ENCODE data around the gene CLIC1. TPM values are rescaled to one million over a fixed set of nuclear protein-coding genes. Genes with fewer than 3 reads are reported as not detected.

The CLIC1 gene
- total RNA-seq, 1 experiment from 2014 or later = 374 TPM

DNA sequence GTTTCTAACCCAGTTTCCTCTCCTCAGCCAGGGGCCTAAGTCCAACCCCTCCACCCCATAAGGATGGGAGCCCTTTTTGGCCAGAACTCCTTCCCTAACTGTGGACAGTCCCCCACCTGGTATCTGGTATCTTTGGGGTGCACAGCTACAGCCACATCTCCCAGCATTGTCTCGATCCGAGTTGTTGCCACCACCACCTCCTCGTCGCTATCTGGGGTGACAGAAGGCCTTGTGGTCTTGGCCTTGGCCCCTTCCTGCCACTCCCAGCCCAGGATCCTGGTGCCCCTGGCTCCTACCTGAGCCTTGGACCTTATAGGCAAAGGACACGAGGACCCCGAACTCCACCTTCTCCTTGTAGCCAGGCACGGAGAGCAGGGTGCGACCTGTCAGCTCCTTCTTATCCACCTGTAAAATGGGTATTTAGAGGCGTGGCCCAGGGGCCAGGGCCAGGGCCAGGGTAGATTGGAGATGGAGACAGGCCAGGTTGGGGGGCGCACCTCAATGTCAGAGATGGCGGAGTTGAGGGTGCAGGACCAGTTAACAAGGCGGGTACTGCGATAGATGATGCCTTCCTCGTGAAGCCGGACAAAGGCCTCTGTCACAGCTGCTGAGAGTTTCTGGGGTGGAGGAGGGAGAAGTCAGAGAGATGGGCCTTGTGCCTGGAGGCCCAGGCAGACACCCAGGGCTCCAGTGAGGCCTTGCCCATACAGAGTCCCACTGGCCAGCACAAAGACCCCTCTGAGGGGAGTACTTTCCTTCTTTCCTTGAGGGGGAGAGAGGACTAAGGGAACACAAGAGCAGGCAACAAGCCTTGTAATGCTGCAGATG is 48.0 kb upstream of the CLIC1 start:
- Mint-ChIP-seq H3K4me3 (ENCODE audit: unreplicated experiment) (no peak overlapping the region), H3K4me1 (ENCODE audit: low read depth, unreplicated experiment) (no peaks in the 10 kb centered on the region), H3K36me3 (ENCODE audit: insufficient read depth, unreplicated experiment) (peaks cover 68% of the 10 kb centered on the region), H3K9me3 (ENCODE audit: unreplicated experiment) (no peaks in the 10 kb centered on the region), H3K27me3 (ENCODE audit: insufficient read depth, unreplicated experiment) (no peaks in the 10 kb centered on the region), H3K27ac (ENCODE audit: unreplicated experiment) (no peak overlapping the region)
- CTCF ChIA-PET = interaction anchor here (0.5 kb wide), 1 partner anchor 45 kb away, joined by 4 read pairs; no protein-coding TSS in a partner anchor
- no TSS peak for BruUV-seq (replicated peaks)
- no peaks in the 10 kb centered on the region for H3K27me3 ChIP-seq (replicated peaks; ENCODE audit: control insufficient read depth, insufficient read depth, low read length)
- no peaks in the 10 kb centered on the region for H3K9me3 ChIP-seq
- TF ChIP-seq, protein P1, sequence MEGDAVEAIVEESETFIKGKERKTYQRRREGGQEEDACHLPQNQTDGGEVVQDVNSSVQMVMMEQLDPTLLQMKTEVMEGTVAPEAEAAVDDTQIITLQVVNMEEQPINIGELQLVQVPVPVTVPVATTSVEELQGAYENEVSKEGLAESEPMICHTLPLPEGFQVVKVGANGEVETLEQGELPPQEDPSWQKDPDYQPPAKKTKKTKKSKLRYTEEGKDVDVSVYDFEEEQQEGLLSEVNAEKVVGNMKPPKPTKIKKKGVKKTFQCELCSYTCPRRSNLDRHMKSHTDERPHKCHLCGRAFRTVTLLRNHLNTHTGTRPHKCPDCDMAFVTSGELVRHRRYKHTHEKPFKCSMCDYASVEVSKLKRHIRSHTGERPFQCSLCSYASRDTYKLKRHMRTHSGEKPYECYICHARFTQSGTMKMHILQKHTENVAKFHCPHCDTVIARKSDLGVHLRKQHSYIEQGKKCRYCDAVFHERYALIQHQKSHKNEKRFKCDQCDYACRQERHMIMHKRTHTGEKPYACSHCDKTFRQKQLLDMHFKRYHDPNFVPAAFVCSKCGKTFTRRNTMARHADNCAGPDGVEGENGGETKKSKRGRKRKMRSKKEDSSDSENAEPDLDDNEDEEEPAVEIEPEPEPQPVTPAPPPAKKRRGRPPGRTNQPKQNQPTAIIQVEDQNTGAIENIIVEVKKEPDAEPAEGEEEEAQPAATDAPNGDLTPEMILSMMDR (IDR thresholded peaks at IDR 0.05; ENCODE audit: insufficient read depth in 1 of 2, low read depth in 1 of 2, low read length in 1 of 2, severe bottlenecking in 1 of 2, unreplicated experiment in 1 of 2) = no peak
- POLR2A ChIA-PET = no interaction called here
- DNase-seq = no peak
- intact Hi-C loops (cut with micrococcal nuclease; ENCODE audit: unreplicated experiment) = no loop called here
- no peak overlapping the region for H3K4me3 ChIP-seq (ENCODE audit: low read depth, low read length)
- no peaks in the 10 kb centered on the region for H3K4me1 ChIP-seq
- no peaks in the 10 kb centered on the region for H3K36me3 ChIP-seq (ENCODE audit: control insufficient read depth, insufficient read depth, low read length)

- CTCF ChIA-PET = no interaction called here
- Histone ChIP-seq H3K36me3 (ENCODE audit: control insufficient read depth, insufficient read depth, low read length) (no peaks in the 10 kb centered on the region), H3K4me3 (ENCODE audit: low read depth, low read length) (no peak overlapping the region), H3K4me1 (peaks cover 5% of the 10 kb centered on the region), H3K9me3 (no peaks in the 10 kb centered on the region), H3K27me3 (replicated peaks; ENCODE audit: control insufficient read depth, insufficient read depth, low read length) (no peaks in the 10 kb centered on the region)
- intact Hi-C loops (cut with micrococcal nuclease; ENCODE audit: unreplicated experiment) = no loop called here
- Mint-ChIP-seq H3K9me3 (ENCODE audit: unreplicated experiment) (no peaks in the 10 kb centered on the region), H3K4me1 (ENCODE audit: low read depth, unreplicated experiment) (no peaks in the 10 kb centered on the region), H3K27ac (ENCODE audit: unreplicated experiment) (no peak overlapping the region), H3K4me3 (ENCODE audit: unreplicated experiment) (no peak overlapping the region), H3K36me3 (ENCODE audit: insufficient read depth, unreplicated experiment) (peaks cover 60% of the 10 kb centered on the region), H3K27me3 (ENCODE audit: insufficient read depth, unreplicated experiment) (no peaks in the 10 kb centered on the region)
- POLR2A ChIA-PET = no interaction called here
- TSS peak; percentile 23 for BruUV-seq (replicated peaks)
- TF ChIP-seq, protein P1 (IDR thresholded peaks at IDR 0.05; ENCODE audit: insufficient read depth in 1 of 2, low read depth in 1 of 2, low read length in 1 of 2, severe bottlenecking in 1 of 2, unreplicated experiment in 1 of 2) = no peak
- no peak for DNase-seq
These were observed 46.0 kb upstream of the CLIC1 start for GRCh38 chr6:31782126-31782855.

DNA sequence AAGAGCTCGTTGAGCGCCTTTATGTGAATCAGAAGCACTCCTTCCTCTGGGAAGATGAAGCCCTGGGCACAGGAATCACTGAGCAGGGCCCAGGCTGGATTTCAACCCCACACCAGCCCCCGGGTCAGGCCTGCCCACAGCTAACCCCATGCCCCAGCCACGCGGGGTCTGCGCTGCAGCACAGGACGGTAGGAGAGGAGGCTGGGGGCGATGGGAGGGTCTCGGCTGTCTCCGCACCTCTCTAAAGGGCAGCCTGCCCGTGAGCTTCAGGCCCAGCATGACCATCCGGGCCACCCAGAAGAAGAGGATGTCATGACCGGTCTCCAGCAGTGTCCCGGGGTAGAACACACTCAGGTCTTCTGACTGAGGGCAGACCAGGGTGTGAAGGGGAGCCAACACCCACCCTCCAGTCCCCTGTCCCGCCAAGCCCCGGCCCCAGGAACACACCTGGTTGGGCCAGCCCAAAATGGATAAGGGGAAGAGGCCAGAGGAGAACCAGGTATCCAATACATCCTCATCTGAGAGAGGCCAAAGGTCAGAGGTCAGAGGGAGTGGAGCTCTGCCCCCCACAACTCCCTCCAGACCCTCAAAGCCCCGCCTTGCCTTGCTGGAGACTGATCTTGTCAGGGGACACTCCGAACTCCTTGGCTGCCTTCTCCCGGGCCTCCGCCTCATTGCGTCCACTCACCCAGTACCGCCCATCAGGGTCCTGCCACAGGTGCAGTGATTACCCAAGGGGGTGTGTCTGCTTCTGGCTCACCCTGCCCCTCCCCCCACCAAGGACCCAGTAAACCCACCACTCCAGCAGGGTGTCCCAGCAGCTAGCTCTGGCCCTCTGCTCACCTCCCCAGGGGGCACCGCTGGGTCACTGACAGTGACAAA is 45.2 kb upstream of the CLIC1 start:
- H3K36me3 Mint-ChIP-seq (ENCODE audit: insufficient read depth, unreplicated experiment) = peaks cover 56% of the 10 kb centered on the region
- intact Hi-C loops (cut with micrococcal nuclease; ENCODE audit: unreplicated experiment) = no loop called here
- ChIA-PET POLR2A (interaction anchor here (0.6 kb wide), 1 partner anchor 158 kb away, joined by 4 read pairs; no protein-coding TSS in a partner anchor), CTCF (no interaction called here)
- TF ChIP-seq, protein P1 (IDR thresholded peaks at IDR 0.05; ENCODE audit: insufficient read depth in 1 of 2, low read depth in 1 of 2, low read length in 1 of 2, severe bottlenecking in 1 of 2, unreplicated experiment in 1 of 2) = no peak
- peaks cover 1% of the 10 kb centered on the region for H3K4me1 Mint-ChIP-seq (ENCODE audit: low read depth, unreplicated experiment)
- H3K9me3 ChIP-seq = no peaks in the 10 kb centered on the region
- H3K4me3 ChIP-seq (ENCODE audit: low read depth, low read length) = no peak overlapping the region
- H3K27me3 ChIP-seq (replicated peaks; ENCODE audit: control insufficient read depth, insufficient read depth, low read length) = no peaks in the 10 kb centered on the region
- H3K27ac Mint-ChIP-seq (ENCODE audit: unreplicated experiment) = no peak overlapping the region
- no peak overlapping the region for H3K4me3 Mint-ChIP-seq (ENCODE audit: unreplicated experiment)
- peaks cover 13% of the 10 kb centered on the region for H3K4me1 ChIP-seq
- H3K9me3 Mint-ChIP-seq (ENCODE audit: unreplicated experiment) = no peaks in the 10 kb centered on the region
- H3K36me3 ChIP-seq (ENCODE audit: control insufficient read depth, insufficient read depth, low read length) = no peaks in the 10 kb centered on the region
- DNase-seq = no peak
- H3K27me3 Mint-ChIP-seq (ENCODE audit: insufficient read depth, unreplicated experiment) = no peaks in the 10 kb centered on the region
- no TSS peak for BruUV-seq (replicated peaks)
